ENCODE results near the gene PDGFC. TPM values are rescaled to one million over a fixed set of nuclear protein-coding genes. Genes with fewer than 3 reads are reported as not detected.

The PDGFC gene
- total and polyA plus RNA-seq, 2 of the 8 experiments (the other 6 are each of a cell fraction or from before 2014, with no cell fraction given), result 0.65 to 2.7 TPM

- Histone ChIP-seq H3K79me2 (ENCODE audit: control insufficient read depth in 1 of 2, insufficient read depth in 2 of 2, low read length in 2 of 2) (no peaks in the 10 kb centered on the region), H4K20me1 (replicated peaks in 1 of 2; ENCODE audit: control insufficient read depth in 1 of 2, insufficient read depth in 2 of 2, low read length in 2 of 2) (no peaks in the 10 kb centered on the region), H3K56ac (replicated peaks; ENCODE audit: insufficient read length, low read depth, low read length) (no peak overlapping the region), H4K5ac (ENCODE audit: insufficient read length, low read depth, low read length) (no peak overlapping the region), H3K4me3 (ENCODE audit: extremely low read depth in 1 of 4, insufficient read depth in 2 of 4, low read depth in 3 of 4, low read length in 4 of 4) (no peak overlapping the region), H2BK15ac (ENCODE audit: low read length) (no peak overlapping the region), H4K91ac (replicated peaks; ENCODE audit: insufficient read length, low read length) (no peak overlapping the region), H2BK120ac (replicated peaks; ENCODE audit: low read depth, low read length) (no peak overlapping the region), H3K18ac (ENCODE audit: extremely low read depth, low read length) (no peak overlapping the region), H2AFZ (ENCODE audit: low read length) (no peak overlapping the region), H3K4me1 (replicated peaks in 1 of 4; ENCODE audit: control insufficient read depth in 3 of 4, insufficient read depth in 4 of 4, low read length in 3 of 4) (peaks cover 0 to under 1% (median 0%) of the 10 kb centered on the region in 4 experiments; a peak in 1 of 7 replicates), H2BK5ac (ENCODE audit: low read depth, low read length) (no peak overlapping the region), H3K14ac (ENCODE audit: insufficient read length) (no peak overlapping the region), H3K4ac (replicated peaks; ENCODE audit: insufficient read length, low read depth, low read length) (no peak overlapping the region), H2BK20ac (ENCODE audit: low read length) (no peak overlapping the region), H3K9ac (replicated peaks in 1 of 4; ENCODE audit: extremely low read depth in 1 of 4, low read depth in 3 of 4, low read length in 3 of 4) (no peak overlapping the region), H4K8ac (ENCODE audit: extremely low read depth, insufficient read depth, low read length) (no peak overlapping the region), H2AK5ac (ENCODE audit: low read depth, low read length) (no peak overlapping the region), H3K36me3 (ENCODE audit: control insufficient read depth in 2 of 4, insufficient read depth in 4 of 4, low read length in 3 of 4) (no peaks in the 10 kb centered on the region), H3K23me2 (ENCODE audit: low read depth, low read length) (no peaks in the 10 kb centered on the region), H3K4me2 (ENCODE audit: insufficient read depth in 1 of 2, low read depth in 2 of 2, low read length in 2 of 2) (no peak overlapping the region), H3K27me3 (replicated peaks in 1 of 4; ENCODE audit: control insufficient read depth in 3 of 4, extremely low read depth in 1 of 4, insufficient read depth in 3 of 4, low read length in 3 of 4) (no peaks in the 10 kb centered on the region), H2BK12ac (ENCODE audit: low read depth, low read length) (no peak overlapping the region), H3K27ac (ENCODE audit: low read depth, low read length) (no peak overlapping the region), H3K9me3 (ENCODE audit: insufficient read depth in 2 of 2, low read depth in 1 of 2, low read length in 1 of 2) (no peaks in the 10 kb centered on the region), H3K79me1 (ENCODE audit: low read depth, low read length) (no peaks in the 10 kb centered on the region), H3K23ac (ENCODE audit: insufficient read length) (no peak overlapping the region)
- FAIRE-seq (no peak), DNase-seq (ENCODE audit: low read depth in 1 of 2, low spot score in 2 of 2) (no peak)
- CTCF ChIA-PET (ENCODE audit: partially characterized antibody), result interaction anchor here (0.9 to 2.4 kb wide), 4 partner anchors 8 to 59 kb away, joined by 3 to 8 read pairs (median 3); no protein-coding TSS in a partner anchor
- WGBS, 2 experiments (ENCODE audit: extremely low coverage in 1 of 2, insufficient coverage in 1 of 2, insufficient read length in 1 of 2, insufficient replicate concordance in 2 of 2, low coverage in 1 of 2, low lambda C conversion rate in 2 of 2, missing lambda C conversion rate in 1 of 2), result 97% methylated on average over 1 of the region's 1 CpG; no CpG with 5 or more reads in 1 of the 2 experiments
- POLR2A ChIA-PET (ENCODE audit: partially characterized antibody), result no interaction called here
- TF ChIP-seq TAF7 (optimal IDR thresholded peaks at IDR 0.05; ENCODE audit: borderline replicate concordance, low read depth, low read length) (no peak), YY1 (IDR thresholded peaks at IDR 0.05; ENCODE audit: low read depth, low read length) (no peak), HDAC6 (IDR thresholded peaks at IDR 0.05; ENCODE audit: low read depth, low read length) (no peak), CHD1 (IDR thresholded peaks at IDR 0.05; ENCODE audit: low read depth, low read length) (no peak), BCL11A (IDR thresholded peaks at IDR 0.05; ENCODE audit: low read depth in 2 of 2, low read length in 2 of 2) (no peak), TBP (IDR thresholded peaks at IDR 0.05; ENCODE audit: low read depth, low read length) (no peak), SP1 (IDR thresholded peaks at IDR 0.05; ENCODE audit: low read depth, low read length) (no peak), NANOG (IDR thresholded peaks at IDR 0.05; ENCODE audit: insufficient read depth, low read depth, low read length, poor library complexity, severe bottlenecking) (no peak), GTF2F1 (IDR thresholded peaks at IDR 0.05; ENCODE audit: borderline replicate concordance, low read depth, low read length) (no peak), ZNF274 (IDR thresholded peaks at IDR 0.05; ENCODE audit: borderline replicate concordance, extremely low read depth, low read length) (no peak), BACH1 (IDR thresholded peaks at IDR 0.05; ENCODE audit: low read length) (no peak), CTCF (IDR thresholded peaks at IDR 0.05; ENCODE audit: control extremely low read depth in 1 of 3, insufficient read depth in 1 of 3, low read depth in 1 of 3, low read length in 3 of 3) (no peak), BRCA1 (IDR thresholded peaks at IDR 0.05; ENCODE audit: low read depth, low read length) (no peak)
These were observed 48.1 kb downstream of the PDGFC start for GRCh38 chr4:156923525-156923924.
